Raji (cell line): ENCODE data around the gene BCDIN3D.

ENCODE experiments used
- POLR2A ChIP-seq: IDR thresholded peaks from 2 replicates; pipeline ENCODE4 v1.6.1; 2011; ENCODE audit warnings: low read depth, low read length, control low read depth; ENCODE audit not compliant: insufficient read depth

Gene BCDIN3D

GRCh38 chr12:49819786-49820185, 23.1 kb downstream of the BCDIN3D start:
- TF ChIP-seq POLR2A, result no peak

DNA sequence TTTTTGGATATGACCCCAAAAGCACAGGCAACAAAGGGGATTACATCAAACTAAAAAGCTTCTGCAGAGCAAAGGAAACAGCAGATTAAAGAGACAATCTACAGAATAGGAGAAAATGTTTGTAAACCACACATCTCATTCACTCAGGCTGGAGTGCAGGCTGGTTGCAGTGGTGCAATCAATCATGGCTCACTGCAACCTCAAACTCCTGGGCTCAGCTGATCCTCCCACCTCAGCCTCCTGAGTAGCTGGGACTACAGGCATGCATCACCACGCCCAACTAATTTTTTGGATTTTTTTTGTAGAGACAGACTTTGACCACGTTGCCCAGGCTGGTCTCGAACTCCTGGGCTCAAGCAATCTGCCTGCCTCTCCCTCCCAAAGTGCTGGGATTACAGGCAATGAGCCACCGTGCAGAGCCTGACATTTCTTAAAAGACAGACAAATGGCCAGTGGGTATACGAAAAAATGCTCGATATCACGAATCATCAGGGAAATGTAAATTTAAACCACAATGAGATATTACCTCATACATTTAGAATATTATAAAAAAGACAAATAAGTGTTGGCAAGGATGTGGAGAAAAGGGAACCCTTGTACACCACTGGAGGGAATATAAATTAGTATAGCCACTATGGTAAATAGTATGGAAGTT, 24.5 kb downstream of the BCDIN3D start:
- no peak for TF ChIP-seq POLR2A

DNA sequence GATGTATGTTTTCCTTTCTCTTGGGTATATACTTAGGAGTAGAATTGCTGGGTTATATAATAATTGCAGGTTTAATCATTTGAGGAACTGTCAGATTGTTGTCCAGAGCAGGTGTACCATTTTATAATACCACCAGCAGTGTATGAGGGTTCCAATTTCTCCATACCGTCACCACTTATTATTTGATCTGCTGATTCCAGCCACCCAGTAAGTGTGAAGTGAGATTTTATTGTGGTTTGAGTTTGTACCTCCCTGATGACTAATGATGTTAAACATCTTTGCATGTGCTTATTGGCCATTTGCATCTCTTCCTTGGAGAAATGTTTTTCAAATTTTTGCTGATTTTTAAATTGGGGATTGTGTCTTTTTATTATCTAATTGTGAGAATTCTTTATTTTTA, 29.8 kb downstream of the BCDIN3D start:
- no peak for TF ChIP-seq POLR2A

- no peak for TF ChIP-seq POLR2A
Measured at GRCh38 chr12:49811961-49812401, 30.9 kb downstream of the BCDIN3D start.

DNA sequence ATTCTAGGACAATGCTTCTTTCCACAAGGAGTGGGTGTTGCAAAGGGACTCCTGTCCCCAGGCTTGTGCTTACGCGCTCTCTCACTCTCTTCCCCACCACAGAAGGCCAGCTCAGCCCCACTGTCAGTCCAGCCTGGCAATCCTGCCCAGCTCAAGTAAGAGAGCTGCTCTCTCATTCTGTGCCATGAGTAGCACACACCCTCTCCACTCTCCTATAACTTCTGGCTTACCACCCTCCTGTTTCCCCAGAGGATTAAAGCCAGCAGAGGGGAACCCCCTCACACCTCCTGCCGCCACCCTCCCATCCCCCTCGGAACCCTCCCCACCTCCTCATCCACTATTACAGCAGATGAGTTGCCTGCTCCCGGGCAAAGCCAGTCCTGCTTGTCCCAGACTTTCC, 31.8 kb downstream of the BCDIN3D start:
- TF ChIP-seq POLR2A, result no peak

- no peak for TF ChIP-seq POLR2A
Measured at GRCh38 chr12:49809906-49810389, 33.0 kb downstream of the BCDIN3D start.

- TF ChIP-seq POLR2A, result no peak
Measured at GRCh38 chr12:49809381-49809905, 33.5 kb downstream of the BCDIN3D start.

GRCh38 chr12:49808686-49809380, 34.1 kb downstream of the BCDIN3D start:
- TF ChIP-seq POLR2A, result no peak

DNA sequence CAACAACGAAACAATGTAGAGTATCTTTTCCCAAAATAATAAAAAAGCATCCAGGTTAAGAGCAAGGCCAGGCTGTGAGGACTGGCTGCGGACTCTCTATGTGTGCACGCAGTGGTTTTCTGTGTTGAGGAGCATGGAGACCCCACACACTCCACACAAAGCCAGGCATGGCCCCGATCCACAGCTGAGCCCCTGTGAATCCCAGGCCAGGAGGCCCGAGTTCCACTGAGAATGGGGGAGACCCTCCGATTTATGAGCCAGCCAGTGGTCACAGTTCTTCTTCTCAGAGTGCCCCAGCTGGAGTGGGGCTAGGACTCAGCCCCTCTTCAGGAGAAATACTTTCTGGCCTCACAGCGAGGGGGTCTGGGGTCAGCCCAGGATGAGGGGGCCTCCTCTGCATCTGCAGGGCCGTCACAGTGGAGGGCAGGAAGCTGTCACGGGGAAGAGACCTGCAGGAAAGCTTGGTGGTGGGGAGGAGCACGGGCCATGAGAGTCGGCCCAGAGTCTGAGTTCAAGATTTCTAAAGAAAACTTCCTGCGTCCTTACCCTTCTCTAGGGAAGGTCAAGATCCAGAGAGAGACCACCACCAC, 34.8 kb downstream of the BCDIN3D start:
- TF ChIP-seq POLR2A, result no peak

DNA sequence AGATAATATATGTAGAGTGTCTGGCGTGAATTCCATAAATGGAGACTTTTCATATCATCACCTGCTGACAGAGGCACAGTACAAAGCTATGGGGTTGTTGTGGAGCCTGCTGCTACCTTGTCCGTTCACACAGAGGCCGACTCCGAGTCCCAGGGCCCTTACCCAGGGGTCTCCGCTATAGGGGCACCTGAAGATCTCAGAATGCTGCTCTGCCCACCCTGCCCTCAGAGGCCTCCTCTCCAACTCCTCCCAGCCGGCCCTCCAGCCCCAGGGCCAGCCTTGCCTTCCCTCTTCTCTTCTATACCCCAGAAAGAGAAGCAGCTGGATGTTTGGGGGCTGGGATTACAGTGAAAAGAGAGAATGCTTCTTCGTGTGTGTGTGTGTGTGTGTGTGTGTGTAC, 36.0 kb downstream of the BCDIN3D start:
- TF ChIP-seq POLR2A, result no peak

- TF ChIP-seq POLR2A, result no peak
Measured at GRCh38 chr12:49806321-49806813, 36.5 kb downstream of the BCDIN3D start.

- TF ChIP-seq POLR2A, result no peak
Measured at GRCh38 chr12:49805409-49805808, 37.5 kb downstream of the BCDIN3D start.

- no peak for TF ChIP-seq POLR2A
Measured at GRCh38 chr12:49804821-49805220, 38.1 kb downstream of the BCDIN3D start.

- no peak for TF ChIP-seq POLR2A
Measured at GRCh38 chr12:49803693-49804450, 39.0 kb downstream of the BCDIN3D start.
